ENCODE results near the gene IREB2.
A peak's percentile ranks its signal among the peaks of the same experiment; 100 is the strongest.
"Not testable (repeated sequence)": the region's sequence is repeated elsewhere in the genome, so short reads cannot be mapped to it uniquely, and the experiment has no call there.

The IREB2 gene

GRCh38 chr15:78492872-78493271 lies 54.9 kb downstream of the IREB2 start:
- no peak for DNase-seq

GRCh38 chr15:78501857-78502256 lies 63.8 kb downstream of the IREB2 start:
- no peak for DNase-seq

- no peak for DNase-seq
These were observed 64.6 kb downstream of the IREB2 start for GRCh38 chr15:78502641-78503040.

- DNase-seq: peak; percentile 84
These were observed 69.2 kb downstream of the IREB2 start, which contains the start of gene HYKK for GRCh38 chr15:78506971-78507830. Gene HYKK (plus strand): TSS chr15:78507577. CDS start chr15:78513089, 5,512 bp downstream.

- DNase-seq: no peak
These were observed 69.8 kb downstream of the IREB2 start for GRCh38 chr15:78507831-78508160.

- no peak for DNase-seq
These were observed 70.3 kb downstream of the IREB2 start for GRCh38 chr15:78508272-78508671.

- DNase-seq: no peak
These were observed 71.8 kb downstream of the IREB2 start for GRCh38 chr15:78509726-78510312.

- DNase-seq: not testable (repeated sequence)
These were observed 82.0 kb downstream of the IREB2 start for GRCh38 chr15:78520035-78520434.

GRCh38 chr15:78524230-78524629 lies 86.2 kb downstream of the IREB2 start:
- DNase-seq: no peak

- no peak for DNase-seq
These were observed 89.3 kb downstream of the IREB2 start for GRCh38 chr15:78527325-78527724.

GRCh38 chr15:78533331-78533730 lies 95.3 kb downstream of the IREB2 start:
- no peak for DNase-seq

- DNase-seq: no peak
These were observed 98.1 kb downstream of the IREB2 start for GRCh38 chr15:78536134-78536533.

- DNase-seq: no peak
These were observed 99.4 kb downstream of the IREB2 start for GRCh38 chr15:78537266-78537905.

GRCh38 chr15:78538358-78538757 lies 100.3 kb downstream of the IREB2 start:
- no peak for DNase-seq

GRCh38 chr15:78539464-78540140 lies 101.6 kb downstream of the IREB2 start:
- peak; percentile 35 for DNase-seq

- DNase-seq: peak; percentile 97
These were observed 102.3 kb downstream of the IREB2 start, which contains the start of gene PSMA4 for GRCh38 chr15:78540141-78540870. Gene PSMA4 (plus strand): TSS chr15:78540444. CDS start chr15:78541928, 1,484 bp downstream.

GRCh38 chr15:78540871-78541743 lies 103.1 kb downstream of the IREB2 start:
- DNase-seq: peak; percentile 35

GRCh38 chr15:78541744-78542034 lies 103.7 kb downstream of the IREB2 start:
- DNase-seq: no peak

GRCh38 chr15:78542647-78543046 lies 104.6 kb downstream of the IREB2 start:
- DNase-seq: no peak

- DNase-seq: no peak
These were observed 112.2 kb downstream of the IREB2 start for GRCh38 chr15:78550194-78550593.

GRCh38 chr15:78550815-78551214 lies 112.8 kb downstream of the IREB2 start:
- no peak for DNase-seq
